Immature natural killer cell (primary cell): Measurements from ENCODE around the gene EEF1A2. TPM values are rescaled to one million over a fixed set of nuclear protein-coding genes. Genes with fewer than 3 reads are reported as not detected.
"Not testable (repeated sequence)": the region's sequence is repeated elsewhere in the genome, so short reads cannot be mapped to it uniquely, and the experiment has no call there.

Experiments used
- DNase-seq, 3 donors: peaks; one replicate each; pipeline ENCODE4 v3.0.0; 2022; ENCODE audit warnings: mixed read lengths in 1 of 3
- H3K27ac Mint-ChIP-seq, 6 donors: one replicate each; pipeline ENCODE4 v1.8.0; 2020; ENCODE audit warnings: mixed read lengths in 6 of 6, mild to moderate bottlenecking in 5 of 6, inconsistent platforms in 4 of 6, moderate library complexity in 3 of 6
- H3K27me3 Mint-ChIP-seq, 3 donors: one replicate each; pipeline ENCODE4 v1.8.0; 2020 to 2021; ENCODE audit warnings: low read depth in 3 of 3, mild to moderate bottlenecking in 3 of 3, mixed read lengths in 3 of 3, moderate library complexity in 3 of 3, inconsistent platforms in 1 of 3
- H3K36me3 Mint-ChIP-seq, 3 donors: one replicate each; pipeline ENCODE4 v1.8.0; 2020; ENCODE audit warnings: mixed read lengths in 3 of 3, inconsistent platforms in 2 of 3, mild to moderate bottlenecking in 2 of 3
- H3K4me1 Mint-ChIP-seq, 2 donors: one replicate each; pipeline ENCODE4 v1.8.0; 2020; ENCODE audit warnings: inconsistent platforms in 2 of 2, mild to moderate bottlenecking in 2 of 2, mixed read lengths in 2 of 2, moderate library complexity in 1 of 2
- H3K4me3 Mint-ChIP-seq, 5 donors: one replicate each; pipeline ENCODE4 v1.8.0; 2020; ENCODE audit warnings: mild to moderate bottlenecking in 5 of 5, mixed read lengths in 5 of 5, inconsistent platforms in 3 of 5, moderate library complexity in 3 of 5
- H3K9me3 Mint-ChIP-seq, 6 donors: one replicate each; pipeline ENCODE4 v1.8.0; 2020; ENCODE audit warnings: mild to moderate bottlenecking in 6 of 6, mixed read lengths in 6 of 6, inconsistent platforms in 4 of 6, moderate library complexity in 3 of 6
- polyA plus RNA-seq, 3 donors: library from polyadenylated mRNA; unstranded; fragments of 300-500 nt; fragmentation: Illumina TruSeq; gene quantifications; one replicate each; pipeline ENCODE4 v1.2.3, GENCODE V29; 2021

The EEF1A2 gene
- polyA plus RNA-seq, 3 donors from 2014 or later, result not detected

GRCh38 chr20:63520934-63521601 is 22.2 kb upstream of the EEF1A2 start:
- peaks cover 0 to 7% (median 3%) of the 10 kb centered on the region in 3 donors for H3K36me3 Mint-ChIP-seq

GRCh38 chr20:63520504-63520933 is 21.6 kb upstream of the EEF1A2 start, which contains the start of gene PPDPF:
Gene PPDPF (plus strand): TSS chr20:63520765. CDS start chr20:63521309, 544 bp downstream.
- Mint-ChIP-seq H3K36me3 (peaks cover 0 to 7% (median 3%) of the 10 kb centered on the region in 3 donors), H3K9me3 (peaks cover 0 to 2% (median 0%) of the 10 kb centered on the region in 6 donors), H3K27ac (peak within 1 kb of the TSS in 3 of 6 donors; percentile 35 to 71 (median 60)), H3K27me3 (peaks cover 0 to 4% (median 3%) of the 10 kb centered on the region in 3 donors), H3K4me1 (peaks cover 0 to 11% of the 10 kb centered on the region in 2 donors), H3K4me3 (peak within 1 kb of the TSS; percentile 76 to 83 (median 81))
- DNase-seq, result peak; percentile 78 to 86 (median 85)

More at GRCh38 chr20:63520934-63521601, 22.2 kb upstream of the EEF1A2 start:
- Mint-ChIP-seq H3K4me1 (peaks cover 0 to 11% of the 10 kb centered on the region in 2 donors), H3K27me3 (peaks cover 0 to 4% (median 3%) of the 10 kb centered on the region in 3 donors), H3K4me3 (peak overlapping the region; percentile 68 to 81 (median 75)), H3K9me3 (peaks cover 0 to 2% (median 0%) of the 10 kb centered on the region in 6 donors), H3K27ac (peak overlapping the region in 2 of 6 donors; percentile 32 to 71)
- DNase-seq, result peak; percentile 54 to 72 (median 68)

DNA sequence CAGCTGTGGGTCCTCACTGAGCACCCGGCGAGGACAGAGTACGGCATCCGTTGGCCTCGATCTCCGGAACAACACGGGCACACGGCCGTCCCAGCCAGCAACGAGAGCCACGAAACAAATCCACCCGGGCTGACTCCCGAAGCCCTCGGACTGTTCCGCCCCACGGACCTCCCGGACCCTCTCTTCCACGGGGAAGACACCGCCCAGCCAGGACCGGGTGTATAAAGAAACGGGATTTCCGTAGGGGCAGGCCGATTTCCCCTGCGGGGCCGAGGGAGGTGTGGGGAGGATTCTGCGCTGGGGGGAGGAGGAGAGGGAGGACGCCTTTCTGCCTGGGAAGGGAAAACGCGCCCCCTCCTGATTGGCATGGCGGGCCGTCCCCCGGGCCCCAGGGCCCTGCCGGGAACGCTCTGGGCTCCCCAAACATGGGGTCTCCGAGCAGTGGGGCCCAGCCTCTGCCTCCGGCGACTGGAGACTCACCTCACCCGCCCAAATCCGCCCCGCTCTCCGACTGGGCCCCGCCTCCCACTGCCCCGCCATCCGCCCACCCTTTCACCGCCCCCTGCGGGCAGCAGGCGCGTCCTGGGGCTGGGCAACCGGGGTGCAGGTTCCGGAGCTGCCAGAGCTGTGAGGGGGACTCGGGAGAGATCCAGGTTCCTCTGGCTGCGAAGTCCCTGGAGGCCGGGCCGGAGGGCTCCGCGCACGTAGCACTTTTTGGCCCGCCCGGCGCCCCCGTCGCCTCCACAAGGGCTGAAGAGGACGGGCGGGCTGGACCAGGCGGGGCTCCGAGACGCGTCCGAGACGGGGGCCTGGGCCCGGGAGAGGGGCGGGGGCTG is 21.0 kb upstream of the EEF1A2 start:
- peaks cover 0 to 4% (median 3%) of the 10 kb centered on the region in 3 donors for H3K27me3 Mint-ChIP-seq
- peaks cover 0 to 11% of the 10 kb centered on the region in 2 donors for H3K4me1 Mint-ChIP-seq
- H3K27ac Mint-ChIP-seq, result peak overlapping the region in 3 of 6 donors; percentile 35 to 61 (median 60)
- peaks cover 0 to 2% (median 0%) of the 10 kb centered on the region in 6 donors for H3K9me3 Mint-ChIP-seq
- DNase-seq, result peak; percentile 60 to 70 (median 67)
- H3K36me3 Mint-ChIP-seq, result peaks cover 0 to 7% (median 3%) of the 10 kb centered on the region in 3 donors
- peak overlapping the region; percentile 66 to 79 (median 76) for H3K4me3 Mint-ChIP-seq

DNA sequence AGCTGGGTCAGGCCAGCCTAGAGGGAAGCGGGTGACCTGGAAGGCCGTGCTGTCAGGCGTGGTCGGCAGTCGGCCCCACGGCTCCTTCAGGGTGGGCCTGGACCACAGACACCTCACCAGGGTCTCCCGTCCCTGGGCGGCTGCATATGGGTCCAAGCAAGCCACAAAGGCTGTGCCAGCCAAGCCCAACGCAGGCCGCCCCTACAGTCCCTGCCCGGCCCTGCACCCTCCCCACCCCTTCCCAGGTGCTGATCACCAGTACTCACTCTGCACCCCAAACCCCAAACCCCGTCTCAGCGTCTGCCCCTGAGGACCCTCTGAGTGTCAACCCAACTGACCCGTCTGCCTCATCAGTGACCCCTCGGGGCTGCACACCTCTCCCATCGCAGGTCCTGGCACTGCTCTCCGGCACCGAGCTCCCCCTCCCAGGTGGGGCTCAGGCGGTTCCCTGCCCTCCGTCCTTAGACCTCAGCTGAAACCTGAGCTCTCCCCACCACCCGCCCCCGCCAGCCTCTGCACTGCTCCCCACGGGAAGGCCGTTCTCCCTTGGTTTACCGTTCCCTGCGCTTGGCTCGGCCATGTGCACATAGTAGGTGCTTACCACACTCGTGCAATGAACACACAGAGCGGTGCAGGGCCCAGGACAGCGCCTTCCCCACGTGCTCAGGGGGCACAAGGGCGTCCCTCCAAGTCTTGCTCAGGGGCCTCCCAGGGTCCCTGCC is 20.2 kb upstream of the EEF1A2 start:
- Mint-ChIP-seq H3K4me1 (peaks cover 5 to 13% of the 10 kb centered on the region in 2 donors), H3K27me3 (peaks cover 0 to 7% (median 6%) of the 10 kb centered on the region in 3 donors), H3K4me3 (peak overlapping the region; percentile 66 to 79 (median 76)), H3K36me3 (peaks cover 0 to 7% (median 3%) of the 10 kb centered on the region in 3 donors), H3K27ac (peak overlapping the region in 3 of 6 donors; percentile 35 to 81 (median 60)), H3K9me3 (peaks cover 0 to 2% (median 0%) of the 10 kb centered on the region in 6 donors)
- no peak for DNase-seq

DNA sequence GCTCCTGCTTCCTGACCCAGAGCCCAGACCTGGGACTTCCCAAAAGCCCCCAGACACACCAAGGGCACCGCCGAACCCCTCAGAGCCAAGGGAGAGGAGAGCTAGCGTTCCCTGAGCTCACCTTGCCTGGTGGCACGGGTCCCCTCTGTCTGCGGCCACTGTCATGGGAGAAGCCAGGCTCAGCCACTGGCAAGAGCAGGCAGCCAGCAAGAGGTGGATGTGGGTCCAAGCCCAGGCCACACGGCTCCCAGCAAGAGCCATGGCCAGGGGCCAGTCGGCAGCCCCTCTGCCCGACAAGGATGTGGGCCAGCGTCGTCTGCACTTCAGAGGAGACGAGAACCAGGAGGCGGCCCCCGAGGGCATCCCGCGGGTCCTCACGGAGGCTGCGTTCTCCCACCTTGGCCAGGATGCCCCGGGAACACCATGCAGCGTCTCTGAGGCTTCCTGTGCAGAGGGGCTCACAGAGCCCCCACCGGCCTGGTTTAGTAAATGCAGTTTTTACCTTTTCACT is 19.5 kb upstream of the EEF1A2 start:
- no peak for DNase-seq
- H3K27me3 Mint-ChIP-seq, result peaks cover 1 to 10% (median 4%) of the 10 kb centered on the region in 3 donors
- peak overlapping the region; percentile 10 to 72 (median 61) for H3K4me3 Mint-ChIP-seq
- peak overlapping the region in 1 of 6 donors; percentile 81 for H3K27ac Mint-ChIP-seq
- peaks cover 5 to 10% of the 10 kb centered on the region in 2 donors for H3K4me1 Mint-ChIP-seq
- H3K36me3 Mint-ChIP-seq, result peaks cover 0 to 3% (median 0%) of the 10 kb centered on the region in 3 donors
- peaks cover 0 to 1% (median 0%) of the 10 kb centered on the region in 6 donors for H3K9me3 Mint-ChIP-seq

DNA sequence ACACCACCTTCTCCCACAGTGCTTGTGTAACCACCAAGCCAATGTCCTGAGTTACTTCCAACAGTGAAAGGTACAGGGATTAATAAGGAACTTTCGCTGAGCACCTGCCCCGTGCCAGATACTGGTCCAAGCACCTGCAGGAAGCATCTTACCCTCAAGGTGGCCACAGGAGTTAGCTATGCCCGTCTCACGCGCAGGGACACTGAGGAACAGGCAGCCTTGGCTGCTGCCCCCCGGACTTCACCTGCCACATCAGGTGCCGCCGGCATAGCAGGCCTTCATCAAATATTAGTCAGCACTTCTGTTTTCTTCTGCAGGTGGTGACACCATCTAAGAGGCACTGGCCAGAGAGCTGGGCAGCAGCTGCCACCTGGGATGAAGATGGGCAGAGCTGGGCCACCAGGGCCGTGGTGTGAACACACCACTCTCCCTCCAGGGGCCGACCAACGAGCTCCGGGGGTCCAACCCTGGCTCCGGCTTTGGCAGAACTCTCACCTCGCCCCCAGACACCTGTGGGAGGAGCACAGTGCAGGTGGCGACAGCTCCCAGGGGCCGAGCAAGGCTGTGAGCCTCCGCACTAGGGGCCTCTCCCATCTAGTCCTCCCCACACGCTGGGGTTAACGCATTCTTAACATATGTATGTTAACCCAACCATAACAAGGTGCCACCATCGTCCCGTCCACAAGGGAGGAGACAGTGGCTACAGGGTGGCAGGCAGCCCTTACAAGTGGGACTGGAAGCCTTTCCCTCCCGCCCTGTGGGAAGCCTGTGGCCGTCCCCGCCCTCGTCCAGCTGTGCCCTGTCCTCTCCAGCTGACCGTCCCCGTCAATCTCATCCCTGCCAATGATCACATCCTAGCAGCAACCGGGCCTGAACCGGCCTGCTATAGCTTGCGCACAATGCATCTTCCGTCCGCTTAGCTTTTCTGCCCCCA is 18.8 kb upstream of the EEF1A2 start:
- H3K27me3 Mint-ChIP-seq, result peaks cover 5 to 11% (median 10%) of the 10 kb centered on the region in 3 donors
- no peak overlapping the region for H3K27ac Mint-ChIP-seq
- peak overlapping the region in 4 of 5 donors; percentile 27 to 60 (median 34) for H3K4me3 Mint-ChIP-seq
- peaks cover 5 to 9% of the 10 kb centered on the region in 2 donors for H3K4me1 Mint-ChIP-seq
- DNase-seq, result no peak
- H3K9me3 Mint-ChIP-seq, result peaks cover 0 to 4% (median 0%) of the 10 kb centered on the region in 6 donors
- peaks cover 0 to 2% (median 0%) of the 10 kb centered on the region in 3 donors for H3K36me3 Mint-ChIP-seq

DNA sequence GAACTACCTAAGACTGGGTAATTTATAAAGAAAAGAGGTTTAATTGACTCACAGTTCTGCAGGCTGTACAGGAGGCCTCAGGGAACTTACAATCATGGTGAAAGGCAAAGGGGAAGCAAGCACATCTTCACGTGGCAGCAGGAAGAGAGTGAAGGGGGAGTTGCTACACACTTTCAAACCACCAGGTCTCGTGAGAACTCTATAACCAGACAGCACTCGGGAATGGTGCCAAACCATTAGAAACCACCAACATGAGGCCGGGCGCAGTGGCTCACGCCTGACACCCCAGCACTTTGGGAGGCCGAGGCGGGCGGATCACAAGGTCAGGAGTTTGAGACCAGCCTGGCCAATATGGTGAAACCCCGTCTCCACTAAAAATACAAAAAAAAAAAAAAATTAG is 15.6 kb upstream of the EEF1A2 start:
- DNase-seq, H3K27ac Mint-ChIP-seq: not testable (repeated sequence)
- peaks cover 5 to 13% (median 12%) of the 10 kb centered on the region in 3 donors for H3K27me3 Mint-ChIP-seq

DNA sequence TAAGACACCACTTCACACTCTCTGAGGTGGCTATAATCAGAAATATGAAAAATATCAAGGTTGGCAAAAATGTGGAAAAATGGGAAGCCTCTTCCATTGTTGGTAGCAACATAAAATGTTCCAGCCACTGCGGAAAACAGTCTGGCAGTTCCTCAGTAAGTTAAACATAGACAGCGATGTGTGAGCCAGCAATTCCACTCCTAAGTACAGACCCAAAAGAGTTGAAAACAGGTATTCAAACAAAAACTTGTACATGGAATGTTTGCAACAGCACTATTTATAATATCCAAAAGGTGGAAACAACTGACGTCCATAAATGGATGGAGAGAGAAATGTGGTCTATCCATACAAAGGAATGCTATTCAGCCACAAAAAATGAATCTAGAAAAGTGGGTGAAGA is 14.3 kb upstream of the EEF1A2 start:
- Mint-ChIP-seq H3K27me3 (peaks cover 7 to 19% (median 9%) of the 10 kb centered on the region in 3 donors), H3K36me3 (no peaks in the 10 kb centered on the region), H3K27ac (no peak overlapping the region), H3K4me1 (peaks cover 2 to 5% of the 10 kb centered on the region in 2 donors), H3K4me3 (no peak overlapping the region), H3K9me3 (peaks cover 0 to 4% (median 0%) of the 10 kb centered on the region in 6 donors)
- DNase-seq, result no peak

More for the DNA sequence above, 15.6 kb upstream of the EEF1A2 start:
- H3K36me3 Mint-ChIP-seq, H3K9me3 Mint-ChIP-seq, H3K4me1 Mint-ChIP-seq, H3K4me3 Mint-ChIP-seq: not testable (repeated sequence)

GRCh38 chr20:63509088-63509564 is 10.2 kb upstream of the EEF1A2 start:
- peaks cover 0 to 3% (median 1%) of the 10 kb centered on the region in 3 donors for H3K36me3 Mint-ChIP-seq
- no peaks in the 10 kb centered on the region for H3K4me1 Mint-ChIP-seq
- no peak overlapping the region for H3K4me3 Mint-ChIP-seq
- no peak overlapping the region for H3K27ac Mint-ChIP-seq
- DNase-seq, result no peak
- peaks cover 6 to 21% (median 11%) of the 10 kb centered on the region in 3 donors for H3K27me3 Mint-ChIP-seq
- H3K9me3 Mint-ChIP-seq, result peaks cover 0 to 9% (median 0%) of the 10 kb centered on the region in 6 donors

- Mint-ChIP-seq H3K4me3 (no peak overlapping the region), H3K9me3 (peaks cover 0 to 6% (median 0%) of the 10 kb centered on the region in 6 donors), H3K4me1 (no peaks in the 10 kb centered on the region), H3K36me3 (peaks cover 0 to 3% (median 3%) of the 10 kb centered on the region in 3 donors), H3K27ac (no peak overlapping the region), H3K27me3 (peaks cover 2 to 19% (median 8%) of the 10 kb centered on the region in 3 donors)
- DNase-seq, result no peak
These were observed 9.3 kb upstream of the EEF1A2 start for GRCh38 chr20:63508072-63508768.

DNA sequence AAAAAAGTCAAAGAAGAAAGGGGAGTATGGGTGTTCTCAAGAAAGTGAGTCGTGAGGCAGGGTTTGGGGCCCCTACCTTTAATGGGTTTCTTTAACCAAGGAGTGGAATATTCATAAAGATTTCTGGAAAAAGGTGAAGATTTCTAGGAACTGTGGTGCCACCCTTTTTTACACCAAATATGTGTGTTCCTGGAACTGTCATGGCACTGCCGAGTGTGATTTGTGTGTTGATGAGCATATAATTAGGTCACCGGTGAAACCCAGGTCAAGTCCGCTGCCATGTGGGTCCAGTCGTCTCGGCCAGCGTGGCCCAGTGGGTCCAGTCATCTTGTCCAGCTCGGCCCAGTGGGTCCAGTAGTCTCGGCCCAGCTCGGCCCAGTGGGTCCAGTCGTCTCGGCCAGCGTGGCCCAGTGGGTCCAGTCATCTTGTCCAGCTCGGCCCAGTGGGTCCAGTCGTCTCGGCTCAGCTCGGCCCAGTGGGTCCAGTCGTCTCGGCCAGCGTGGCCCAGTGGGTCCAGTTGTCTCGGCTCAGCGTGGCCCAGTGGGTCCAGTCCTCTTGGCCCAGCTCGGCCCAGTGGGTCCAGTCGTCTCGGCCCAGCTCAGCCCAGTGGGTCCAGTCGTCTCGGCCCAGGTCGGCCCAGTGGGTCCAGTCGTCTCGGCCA is 8.3 kb upstream of the EEF1A2 start:
- Mint-ChIP-seq H3K4me1 (no peaks in the 10 kb centered on the region), H3K27ac (no peak overlapping the region), H3K4me3 (no peak overlapping the region), H3K36me3 (peaks cover 0 to 3% (median 3%) of the 10 kb centered on the region in 3 donors), H3K9me3 (peaks cover 0 to 5% (median 0%) of the 10 kb centered on the region in 6 donors), H3K27me3 (peaks cover 2 to 13% (median 6%) of the 10 kb centered on the region in 3 donors)
- no peak for DNase-seq
